LoVo (cell line): ENCODE results near the gene NME1.
"Not testable (repeated sequence)": the region's sequence is repeated elsewhere in the genome, so short reads cannot be mapped to it uniquely, and the experiment has no call there.

ENCODE experiments used
- DNase-seq: peaks from one replicate; pipeline ENCODE4 v3.0.0-alpha.2; 2016; ENCODE audit warnings: low spot score

NME1 gene

GRCh38 chr17:51153210-51154072 lies at the start of gene NME1:
Gene NME1 (plus strand): TSS chr17:51153559. CDS start chr17:51155655, 2,096 bp downstream.
- peak; percentile 99 for DNase-seq

GRCh38 chr17:51107778-51108177 lies 45.6 kb upstream of the NME1 start:
- DNase-seq, result no peak

DNA sequence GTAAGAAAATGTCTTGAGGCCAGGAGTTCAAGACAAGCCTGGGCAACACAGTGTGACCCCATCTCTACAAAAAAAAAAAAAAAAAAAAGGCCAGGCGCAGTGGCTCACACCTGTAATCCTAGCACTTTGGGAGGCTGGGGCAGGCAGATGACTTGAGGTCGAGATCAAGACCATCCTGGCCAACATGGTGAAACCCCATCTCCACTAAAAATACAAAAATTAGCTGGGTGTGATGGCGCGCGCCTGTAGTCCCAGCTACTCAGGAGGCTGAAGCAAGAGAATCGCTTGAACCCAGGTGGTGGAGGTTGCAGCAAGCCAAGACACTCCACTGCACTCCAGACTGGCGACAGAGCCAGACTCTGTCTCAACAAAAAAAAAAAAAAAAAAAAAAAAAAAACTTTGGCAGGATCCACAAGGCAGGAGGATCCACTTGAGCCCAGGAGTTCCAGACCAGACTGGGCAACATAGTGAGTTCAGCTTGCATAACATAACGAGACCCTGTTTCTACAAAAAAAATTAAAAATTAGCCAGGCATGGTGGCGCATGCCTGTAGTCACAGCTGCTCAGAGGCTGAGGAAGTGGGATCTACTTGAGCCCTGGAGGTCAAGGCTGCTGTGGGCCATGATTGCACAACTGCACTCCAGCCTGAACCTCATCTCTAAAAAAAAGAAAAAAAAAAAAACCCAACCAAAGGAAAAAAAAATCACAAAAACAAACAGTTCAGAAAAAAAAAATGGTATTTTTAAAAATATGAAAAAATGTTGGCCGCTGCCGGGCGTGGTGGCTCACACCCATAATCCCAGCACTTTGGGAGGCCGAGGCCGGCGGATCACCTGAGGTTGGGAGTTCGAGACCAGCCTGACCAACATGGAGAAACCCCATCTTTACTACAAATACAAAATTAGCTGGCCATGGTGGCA lies 40.8 kb upstream of the NME1 start:
- DNase-seq, result not testable (repeated sequence)

GRCh38 chr17:51115179-51115578 lies 38.2 kb upstream of the NME1 start:
- no peak for DNase-seq

- no peak for DNase-seq
Measured at GRCh38 chr17:51118330-51119195, 34.8 kb upstream of the NME1 start.

- DNase-seq, result peak; percentile 38
Measured at GRCh38 chr17:51119415-51120356, 33.7 kb upstream of the NME1 start.

- peak; percentile 11 for DNase-seq
Measured at GRCh38 chr17:51120357-51120738, 33.0 kb upstream of the NME1 start.

DNA sequence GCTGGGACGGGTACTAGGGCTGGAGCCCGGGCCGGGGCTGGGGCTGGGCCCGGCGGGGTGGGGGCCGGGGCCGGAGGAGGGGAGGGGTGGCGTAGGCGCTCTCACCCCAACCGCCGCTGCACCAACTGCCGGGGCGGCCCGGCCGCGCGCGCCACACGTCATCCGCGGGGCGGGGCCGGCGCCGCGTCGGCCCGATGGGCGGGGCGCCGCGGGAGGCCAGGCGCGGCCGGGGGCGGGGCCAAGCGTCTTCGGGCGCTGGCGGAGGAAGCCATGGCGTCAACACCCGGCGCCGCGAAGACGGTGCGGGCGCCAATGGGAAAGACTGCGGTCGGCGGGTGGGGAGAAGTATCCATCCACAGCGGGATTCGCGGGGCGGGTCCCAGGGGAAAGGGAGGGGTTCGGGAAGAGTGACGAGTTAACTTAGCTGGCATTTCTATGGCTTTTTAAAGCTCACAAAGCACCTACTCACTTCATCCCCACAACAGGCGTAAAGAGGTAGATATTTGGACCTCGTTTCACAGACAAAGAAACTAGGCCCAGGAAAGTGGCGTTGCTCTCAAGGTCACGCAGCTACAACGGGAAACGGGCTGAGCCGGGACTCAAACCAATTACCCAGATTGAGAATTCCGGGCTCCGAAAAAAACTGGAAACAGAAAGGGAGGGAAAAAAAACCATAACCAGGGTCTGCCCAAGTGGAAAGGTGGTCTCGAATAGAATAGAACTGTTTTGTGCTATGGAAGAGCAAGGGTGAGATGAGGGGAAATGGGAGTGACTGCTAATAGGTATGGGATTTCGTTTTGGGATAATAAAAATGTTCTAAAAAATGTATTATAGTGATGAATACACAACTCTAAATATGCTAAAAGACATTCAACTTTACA lies 32.4 kb upstream of the NME1 start, which contains the start of gene SPAG9:
Gene SPAG9 (minus strand): TSS at position 130 of the 881 bp plus-strand sequence. CDS start 212 bp downstream, outside the sequence.
- DNase-seq, result peak; percentile 98

- peak; percentile 95 for DNase-seq
Measured at GRCh38 chr17:51121620-51122472, 31.5 kb upstream of the NME1 start.

- DNase-seq, result not testable (repeated sequence)
Measured at GRCh38 chr17:51122473-51123115, 30.8 kb upstream of the NME1 start.

GRCh38 chr17:51124640-51125503 lies 28.5 kb upstream of the NME1 start:
- DNase-seq, result no peak

GRCh38 chr17:51128076-51128475 lies 25.3 kb upstream of the NME1 start:
- DNase-seq, result no peak

DNA sequence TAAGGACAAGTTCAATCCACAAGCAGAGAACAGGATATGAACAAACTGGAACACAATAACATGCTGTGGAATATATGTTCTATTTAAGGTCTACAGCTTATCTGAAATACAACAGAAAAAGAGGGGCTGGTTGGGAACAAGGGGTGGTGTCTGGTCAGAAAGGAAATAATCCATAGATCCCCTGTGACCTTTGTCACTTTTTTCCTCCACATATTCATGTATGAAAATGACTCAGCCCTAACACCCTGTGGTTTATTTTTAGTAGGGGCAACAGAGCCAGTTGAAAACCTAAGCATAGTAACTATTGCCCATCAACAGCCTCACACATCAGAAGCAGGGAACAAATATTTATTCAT lies 20.4 kb upstream of the NME1 start:
- DNase-seq, result peak; percentile 42

DNA sequence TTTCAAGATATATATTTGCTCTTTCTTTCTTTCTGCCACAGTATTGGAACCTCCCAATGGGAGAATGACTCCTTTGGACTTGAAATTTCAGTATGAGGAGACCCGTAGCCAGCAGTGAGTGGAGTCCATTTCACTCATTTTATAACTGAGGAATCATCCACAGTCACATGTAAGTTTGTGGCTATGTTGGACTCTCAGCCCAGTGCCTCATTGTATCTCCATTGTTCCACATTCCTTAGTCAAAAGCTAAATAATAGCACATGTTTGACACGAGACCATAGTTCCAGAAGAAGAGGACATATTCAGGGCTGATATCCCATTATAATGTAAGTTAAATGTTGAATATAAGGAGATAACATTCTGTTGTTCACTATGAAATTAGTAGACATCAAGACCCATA lies 20.0 kb upstream of the NME1 start:
- no peak for DNase-seq

GRCh38 chr17:51135956-51136355 lies 17.4 kb upstream of the NME1 start:
- no peak for DNase-seq

DNA sequence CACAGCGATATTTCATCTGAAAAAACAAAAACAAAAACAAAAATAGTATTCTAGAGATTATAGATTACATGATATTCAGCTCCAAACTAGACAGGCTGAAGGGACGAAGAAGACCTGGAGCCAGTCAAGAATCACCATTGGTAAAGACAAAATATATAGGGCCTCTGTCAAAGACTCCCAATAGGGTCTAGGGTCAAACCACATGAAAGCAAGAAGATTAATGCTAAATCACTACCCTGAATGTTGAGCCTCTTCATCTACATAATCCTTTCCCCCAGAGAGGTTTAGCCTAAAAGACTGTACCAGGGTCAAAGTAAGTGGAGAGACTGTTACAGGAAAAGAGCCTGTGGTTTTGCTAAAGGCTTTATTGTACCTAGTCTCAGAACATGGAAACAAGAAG lies 10.8 kb upstream of the NME1 start:
- no peak for DNase-seq
